MV-4-11 (cell line): ENCODE measurements around the gene IGLON5.

ENCODE experiments used
- DNase-seq: peaks from one replicate; lab custom pipeline; 2025; lab: John Stamatoyannopoulos, UW

Gene IGLON5

DNA sequence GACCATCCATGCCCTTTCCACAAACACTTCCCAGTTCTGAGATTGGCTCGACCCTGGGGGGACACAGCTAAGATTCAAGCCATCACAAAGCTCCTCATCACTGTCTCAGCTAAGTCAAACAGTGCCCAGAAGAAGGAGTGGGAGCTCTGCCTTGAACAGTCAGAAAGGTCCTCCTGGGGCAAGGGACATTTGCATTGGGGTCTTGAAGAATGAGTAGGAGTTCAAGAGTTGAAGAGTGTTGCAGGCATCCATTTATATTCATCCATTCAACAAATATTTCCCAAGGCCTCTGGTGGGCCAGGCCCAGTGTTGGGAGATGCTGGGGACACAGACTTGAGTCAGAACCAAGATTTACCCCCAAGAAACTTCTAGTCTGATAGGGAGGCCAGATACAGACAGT is 6.5 kb downstream of the IGLON5 start:
- no peak for DNase-seq

DNA sequence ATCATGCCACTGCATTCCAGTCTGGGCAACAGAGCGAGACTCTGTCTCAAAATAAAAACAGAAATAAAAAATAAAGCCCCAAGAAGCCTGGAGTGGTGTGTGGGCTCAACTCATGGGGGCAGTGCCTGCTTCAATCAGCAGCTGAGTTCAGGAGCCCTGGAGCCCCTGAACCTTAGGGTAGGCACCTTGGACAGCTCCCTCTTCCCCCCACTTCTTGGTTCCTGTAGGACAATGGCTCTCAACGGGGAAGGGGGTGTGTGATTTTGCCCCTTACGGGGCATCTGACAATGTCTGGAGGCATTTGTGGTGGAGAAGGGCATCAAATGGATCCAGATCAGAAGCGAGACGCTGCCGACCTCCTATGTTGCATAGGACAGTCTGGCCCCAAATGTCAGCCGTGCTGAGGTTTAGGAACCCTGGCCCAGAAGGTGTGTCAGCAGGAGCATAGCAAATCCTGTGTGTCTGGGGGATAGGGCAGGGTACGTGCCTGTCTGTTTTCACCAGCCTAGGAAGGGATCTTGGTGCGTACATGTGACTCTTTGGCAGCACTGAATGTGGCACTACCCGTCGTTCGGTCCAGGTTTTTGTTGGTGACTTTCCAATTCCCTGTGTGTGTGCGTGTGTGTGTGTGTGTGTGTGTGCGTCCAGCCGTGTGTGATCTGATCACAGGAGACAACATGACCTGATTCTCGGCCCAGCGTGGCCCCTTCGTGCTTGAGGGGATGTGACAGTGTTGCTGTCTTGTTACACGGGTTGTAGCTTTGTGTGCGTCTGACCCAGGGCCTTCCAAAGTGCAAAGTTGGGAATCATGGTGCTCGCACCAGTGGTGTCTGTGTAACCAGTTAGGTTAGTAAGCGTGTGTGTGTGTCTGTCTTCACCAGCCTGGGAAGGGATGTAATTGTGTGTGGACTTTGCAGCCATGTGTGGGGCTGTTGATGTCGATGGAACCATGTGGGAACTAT is 7.5 kb downstream of the IGLON5 start:
- DNase-seq: no peak

DNA sequence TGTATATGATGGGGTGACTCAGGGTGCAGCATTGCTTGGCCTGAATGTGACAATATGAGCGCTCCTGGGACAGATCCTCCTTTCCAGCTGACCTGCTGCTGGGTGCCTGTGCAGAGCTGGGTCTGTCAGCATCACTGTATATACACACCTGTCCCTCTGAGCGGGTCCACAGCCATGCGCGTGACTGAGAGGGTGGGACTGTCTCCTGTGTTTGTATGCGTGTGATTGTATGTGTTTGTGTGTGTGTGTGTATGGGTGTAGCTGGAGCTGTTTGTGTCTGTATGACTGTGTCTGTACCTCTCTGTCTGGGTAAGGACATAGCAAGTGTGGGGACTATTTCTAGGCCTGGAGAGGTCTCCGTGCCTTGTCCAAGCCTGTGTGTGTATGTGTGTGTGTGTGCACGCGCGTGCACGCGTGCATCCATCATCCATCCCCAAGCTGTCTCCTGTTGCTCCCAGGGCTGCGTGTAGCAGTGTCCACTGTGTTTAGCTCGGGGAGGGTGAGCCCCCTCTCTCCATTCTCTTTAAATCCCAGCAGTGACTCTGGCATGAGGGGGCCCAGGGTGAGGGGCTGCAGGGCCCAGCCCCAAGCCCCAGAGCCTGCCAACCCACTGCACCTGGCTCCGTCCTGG is 8.3 kb downstream of the IGLON5 start:
- DNase-seq: no peak

DNA sequence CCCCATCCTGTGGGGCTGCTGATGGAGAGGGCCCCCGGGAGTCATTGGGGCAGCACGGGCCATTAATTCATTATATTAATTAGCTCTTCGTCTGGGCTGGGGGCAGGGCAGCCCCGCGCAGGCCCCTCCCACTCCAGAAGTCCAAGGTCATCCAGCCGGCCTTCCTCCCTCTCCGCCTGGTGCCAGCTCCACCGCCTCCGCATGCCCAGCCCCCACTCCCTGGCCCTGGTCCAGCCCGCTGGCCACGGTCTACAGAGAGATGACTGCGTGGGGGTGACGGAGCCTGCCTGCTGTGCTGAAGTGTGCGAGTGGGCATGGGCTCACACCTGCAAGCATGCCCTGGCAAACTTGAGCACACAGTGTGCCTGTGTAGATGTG is 8.8 kb downstream of the IGLON5 start:
- DNase-seq: no peak

DNA sequence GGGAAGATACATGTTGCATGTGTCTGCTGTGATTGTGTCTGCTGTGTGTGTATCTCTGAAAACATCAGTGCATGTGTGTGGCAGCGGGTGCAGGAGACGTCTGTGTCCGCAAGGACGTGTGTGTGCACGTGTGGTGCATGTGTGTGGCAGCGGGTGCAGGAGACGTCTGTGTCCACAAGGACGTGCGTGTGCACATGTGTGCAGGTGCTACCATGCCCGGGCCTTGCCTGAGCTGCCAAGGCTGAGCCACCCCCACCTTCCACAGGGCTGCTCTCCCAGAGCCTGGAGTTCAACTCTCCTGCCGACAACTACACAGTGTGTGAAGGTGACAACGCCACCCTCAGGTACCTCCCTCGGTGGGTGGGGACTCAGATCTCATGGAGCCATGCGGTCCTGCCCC is 10.4 kb downstream of the IGLON5 start:
- DNase-seq: no peak

DNA sequence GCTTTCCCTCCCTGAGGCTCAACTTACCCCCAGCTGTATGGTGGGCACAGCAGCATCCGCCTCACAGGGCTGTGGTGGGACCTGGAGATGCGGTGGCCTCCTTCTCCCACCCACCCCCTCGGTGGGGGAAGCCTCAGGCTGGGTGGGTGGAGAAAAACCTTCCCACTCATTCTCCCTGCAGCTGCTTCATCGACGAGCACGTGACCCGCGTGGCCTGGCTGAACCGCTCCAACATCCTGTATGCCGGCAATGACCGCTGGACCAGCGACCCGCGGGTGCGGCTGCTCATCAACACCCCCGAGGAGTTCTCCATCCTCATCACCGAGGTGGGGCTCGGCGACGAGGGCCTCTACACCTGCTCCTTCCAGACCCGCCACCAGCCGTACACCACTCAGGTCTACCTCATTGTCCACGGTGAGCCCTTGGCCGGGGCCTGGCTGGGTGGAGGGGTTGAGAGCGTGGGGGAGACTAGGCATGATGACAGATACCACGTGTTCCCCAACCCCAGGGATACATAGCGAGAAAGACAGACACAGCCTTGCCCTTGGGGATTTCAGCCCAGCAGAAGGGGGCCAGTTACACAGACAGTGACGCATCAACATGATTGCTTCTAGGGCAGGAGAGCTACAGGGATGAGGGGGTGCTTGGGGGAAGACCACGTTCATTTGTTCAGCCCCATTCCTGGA is 12.2 kb downstream of the IGLON5 start:
- DNase-seq: no peak

DNA sequence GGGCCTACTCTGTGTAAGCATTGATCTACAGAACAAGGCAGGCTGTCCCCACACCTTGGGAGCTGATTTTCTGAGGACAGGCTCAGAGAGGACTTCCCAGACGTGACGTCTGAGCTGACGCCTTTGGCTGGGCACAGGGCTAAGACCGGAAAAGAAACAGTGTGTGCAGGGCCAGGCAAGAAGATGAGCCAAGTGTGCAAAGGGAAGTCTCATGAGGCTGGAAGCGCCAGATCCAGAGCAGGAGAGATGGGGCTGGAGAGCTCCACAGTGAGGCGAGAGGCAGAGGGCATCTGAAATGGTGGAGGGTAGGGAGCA is 12.7 kb downstream of the IGLON5 start:
- no peak for DNase-seq

DNA sequence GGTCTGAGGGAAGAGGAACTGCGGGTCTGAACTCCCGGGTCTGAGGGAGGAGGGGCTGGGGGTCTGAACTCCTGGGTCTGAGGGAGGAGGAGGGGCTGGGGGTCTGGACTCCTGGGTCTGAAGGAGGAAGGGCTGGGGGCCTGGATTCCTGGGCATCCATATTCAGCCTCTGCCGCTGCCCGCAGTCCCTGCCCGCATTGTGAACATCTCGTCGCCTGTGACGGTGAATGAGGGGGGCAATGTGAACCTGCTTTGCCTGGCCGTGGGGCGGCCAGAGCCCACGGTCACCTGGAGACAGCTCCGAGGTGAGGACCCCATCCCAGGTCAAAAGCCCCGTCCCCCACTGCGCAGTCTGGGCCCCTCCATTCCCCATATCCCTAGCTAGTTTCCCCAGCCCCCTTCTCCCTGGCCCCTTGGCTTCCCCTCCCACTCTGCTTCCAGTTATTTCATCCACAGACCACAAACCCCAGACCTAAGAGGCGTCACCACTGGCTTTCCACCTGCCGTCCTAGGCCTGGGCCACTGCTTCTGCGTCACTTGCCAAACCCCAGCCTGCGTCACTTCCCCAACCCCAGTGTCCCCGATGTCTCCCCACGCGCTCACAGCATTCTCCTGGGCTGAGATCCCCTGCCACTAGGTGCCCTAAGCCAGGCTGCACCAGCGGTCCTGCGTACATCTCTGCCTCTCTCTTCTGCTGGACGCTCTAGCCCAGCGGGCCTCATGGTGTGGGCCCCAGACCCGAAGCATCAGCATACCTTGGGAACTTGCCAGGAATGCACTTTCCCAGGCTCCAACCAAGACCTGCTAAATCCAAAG is 13.9 kb downstream of the IGLON5 start:
- DNase-seq: peak; percentile 45

DNA sequence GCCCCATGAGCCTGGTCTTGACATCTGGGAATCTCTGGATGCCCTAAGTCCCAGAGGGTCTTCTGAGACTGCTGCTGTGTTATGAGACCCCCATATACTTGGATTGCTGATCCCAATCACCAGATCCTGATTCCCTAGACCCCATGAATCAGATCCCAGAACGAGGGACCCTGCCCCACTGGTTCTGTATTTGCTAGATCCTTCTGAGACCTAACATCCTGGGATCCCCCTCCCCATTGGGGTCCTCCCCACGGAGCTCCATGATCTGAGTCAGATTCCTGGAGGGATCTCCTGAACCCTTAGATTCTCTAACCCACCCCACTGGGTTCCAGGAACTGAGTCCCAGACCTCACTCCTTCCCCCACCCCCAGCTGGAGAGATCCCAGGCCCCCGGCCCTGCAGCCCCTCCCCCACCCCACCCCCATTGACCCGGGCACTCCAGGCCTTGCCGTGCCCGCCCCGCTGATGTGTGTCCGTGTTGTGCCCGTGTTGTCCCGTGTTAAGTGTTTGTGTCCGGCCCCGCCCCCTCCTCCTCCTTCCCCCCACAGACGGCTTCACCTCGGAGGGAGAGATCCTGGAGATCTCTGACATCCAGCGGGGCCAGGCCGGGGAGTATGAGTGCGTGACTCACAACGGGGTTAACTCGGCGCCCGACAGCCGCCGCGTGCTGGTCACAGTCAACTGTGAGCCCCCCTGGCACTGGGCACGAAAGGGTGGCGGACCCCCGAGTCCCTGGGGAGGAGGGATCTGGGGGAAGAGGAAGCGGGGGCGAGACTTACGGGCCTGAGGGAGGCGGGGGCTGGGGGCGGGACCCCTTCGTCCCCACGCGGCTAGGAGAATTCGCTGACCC is 15.0 kb downstream of the IGLON5 start:
- DNase-seq: no peak

DNA sequence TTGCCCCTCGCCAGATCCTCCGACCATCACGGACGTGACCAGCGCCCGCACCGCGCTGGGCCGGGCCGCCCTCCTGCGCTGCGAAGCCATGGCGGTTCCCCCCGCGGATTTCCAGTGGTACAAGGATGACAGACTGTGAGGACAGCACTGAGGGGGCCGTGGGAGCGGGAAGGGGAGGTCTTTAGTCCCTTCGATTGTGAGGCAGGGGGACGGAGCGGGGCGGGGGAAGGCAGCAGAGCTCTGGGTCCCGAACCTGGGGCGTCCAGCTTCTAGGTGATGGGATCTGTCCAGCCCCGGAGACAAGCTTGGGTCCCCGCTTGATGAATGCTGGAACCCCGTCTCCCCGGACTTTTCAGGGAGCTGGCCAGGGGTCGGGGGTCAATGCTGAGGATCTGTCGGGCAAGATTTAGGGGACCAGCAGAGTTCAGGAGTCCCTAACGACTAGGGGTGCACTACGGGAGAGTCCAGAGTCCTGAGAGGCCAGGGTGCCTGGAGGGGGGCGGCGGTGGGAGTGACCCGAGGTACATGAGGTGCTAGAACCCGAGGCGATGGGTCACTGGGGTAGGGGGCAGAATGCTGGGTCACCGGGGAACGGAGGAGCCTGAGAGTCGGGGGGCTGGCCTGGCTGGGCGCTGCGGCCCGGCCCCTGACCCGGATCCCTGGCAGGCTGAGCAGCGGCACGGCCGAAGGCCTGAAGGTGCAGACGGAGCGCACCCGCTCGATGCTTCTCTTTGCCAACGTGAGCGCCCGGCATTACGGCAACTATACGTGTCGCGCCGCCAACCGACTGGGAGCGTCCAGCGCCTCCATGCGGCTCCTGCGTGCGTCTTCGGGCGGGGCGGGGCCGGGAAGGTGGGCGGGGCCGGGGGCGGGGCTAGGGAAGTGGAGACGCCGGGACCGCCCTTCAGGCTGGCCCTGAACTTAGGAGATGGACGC is 15.9 kb downstream of the IGLON5 start:
- DNase-seq: peak; percentile 76

DNA sequence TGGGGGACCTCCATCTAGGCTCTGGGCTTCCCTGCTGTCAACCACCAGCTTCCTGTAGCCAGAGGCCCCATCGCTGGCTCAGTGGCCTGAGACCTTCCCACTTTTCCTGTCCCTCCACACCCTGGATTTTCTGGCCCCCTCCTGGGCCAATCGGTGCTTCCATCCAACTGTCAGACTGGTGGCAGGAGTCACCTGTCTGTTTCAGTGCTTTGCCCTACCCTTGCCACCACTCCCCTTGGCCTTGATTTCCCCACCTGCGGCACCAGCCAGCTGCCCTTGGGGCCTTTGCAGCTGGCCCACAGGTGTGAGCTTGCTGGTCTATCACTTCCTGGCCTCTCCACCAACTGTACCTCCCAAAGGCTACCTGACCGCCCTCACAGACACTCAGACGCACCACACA is 18.0 kb downstream of the IGLON5 start:
- no peak for DNase-seq

DNA sequence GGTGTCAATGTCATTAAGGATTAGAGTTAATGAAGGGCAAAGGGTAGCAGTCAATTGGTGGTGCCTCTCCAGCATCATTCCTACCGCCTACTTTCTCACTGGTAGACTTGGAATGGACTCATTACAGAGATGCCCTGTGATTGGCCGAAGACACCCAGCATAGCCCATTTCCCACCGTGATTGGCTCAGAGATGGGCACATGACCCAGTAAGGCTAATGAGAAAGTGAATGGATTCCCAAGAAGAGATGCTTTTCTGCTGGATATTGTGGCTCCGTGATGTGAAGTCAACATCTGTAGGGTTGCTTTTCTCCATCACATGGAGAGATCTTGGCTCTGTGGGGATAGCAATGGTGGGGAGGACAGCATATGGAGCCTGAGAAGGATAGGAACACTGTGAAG is 18.9 kb downstream of the IGLON5 start:
- DNase-seq: no peak

DNA sequence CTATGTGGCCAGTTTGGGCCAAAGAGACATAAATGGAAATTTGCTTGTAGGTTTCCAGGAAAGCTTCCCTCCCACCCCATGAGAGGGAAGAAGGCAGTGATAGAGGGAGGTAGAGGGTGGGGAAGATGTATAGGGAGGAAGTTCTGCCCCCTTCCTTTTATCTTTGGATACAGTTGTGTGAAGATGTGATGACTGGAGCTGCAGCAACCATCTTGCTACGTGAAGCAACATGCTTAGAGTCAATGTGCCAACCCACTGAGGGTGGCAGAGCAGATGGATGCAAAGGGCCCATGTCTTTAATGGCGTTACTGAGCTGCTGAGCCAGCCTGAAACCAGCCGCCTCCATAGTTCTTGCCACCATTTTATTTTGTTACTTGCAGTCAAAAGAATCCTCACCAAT is 19.7 kb downstream of the IGLON5 start:
- no peak for DNase-seq

DNA sequence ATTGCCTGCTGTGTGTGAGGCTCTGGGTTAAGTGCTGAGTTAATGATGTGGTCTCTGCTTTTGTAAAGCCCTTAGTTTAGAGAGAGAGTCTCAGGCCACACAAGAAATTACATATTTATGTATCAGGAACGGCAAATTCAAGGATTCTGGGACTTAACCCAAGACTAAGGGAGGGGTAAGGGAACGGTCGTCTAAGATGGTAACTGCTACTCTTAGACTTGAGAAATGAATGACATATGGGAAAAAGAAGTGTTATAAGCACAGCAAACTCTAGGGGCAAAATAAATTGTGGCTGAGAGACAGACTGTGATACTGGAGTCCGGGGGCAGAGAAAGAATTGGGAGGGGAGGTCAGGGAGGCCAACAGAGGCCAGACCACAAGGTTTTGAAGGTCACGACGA is 20.3 kb downstream of the IGLON5 start:
- DNase-seq: no peak

DNA sequence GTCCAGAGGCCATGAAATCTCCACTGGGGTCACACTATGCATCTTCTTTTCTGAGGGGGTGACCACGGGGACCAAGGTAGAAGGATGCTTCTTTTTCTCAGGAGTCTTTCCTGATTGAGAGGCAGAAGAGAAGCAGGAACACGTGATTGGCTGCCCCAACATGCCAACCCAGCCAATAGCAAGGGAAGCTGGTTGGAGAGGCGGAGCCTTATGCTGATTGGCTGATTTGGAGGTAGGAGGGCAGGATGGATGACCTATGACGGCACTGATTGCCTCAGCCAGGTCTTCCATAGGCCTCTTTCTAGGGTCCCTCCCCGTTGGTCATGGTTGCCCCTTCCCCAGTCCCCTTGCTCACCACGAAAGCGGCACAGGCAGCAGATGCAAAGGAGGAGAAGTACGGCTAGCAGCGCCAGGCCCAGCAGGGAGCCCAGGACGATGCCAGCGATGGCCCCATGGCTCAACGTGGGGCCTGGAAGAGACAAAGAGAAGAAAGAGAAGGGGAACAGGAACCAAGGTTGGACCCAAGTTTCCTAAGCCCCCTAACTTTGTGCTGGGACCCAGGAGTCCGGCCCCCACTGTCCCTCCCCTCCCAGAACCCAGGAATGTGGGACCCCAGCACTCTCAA is 22.5 kb downstream of the IGLON5 start:
- no peak for DNase-seq

DNA sequence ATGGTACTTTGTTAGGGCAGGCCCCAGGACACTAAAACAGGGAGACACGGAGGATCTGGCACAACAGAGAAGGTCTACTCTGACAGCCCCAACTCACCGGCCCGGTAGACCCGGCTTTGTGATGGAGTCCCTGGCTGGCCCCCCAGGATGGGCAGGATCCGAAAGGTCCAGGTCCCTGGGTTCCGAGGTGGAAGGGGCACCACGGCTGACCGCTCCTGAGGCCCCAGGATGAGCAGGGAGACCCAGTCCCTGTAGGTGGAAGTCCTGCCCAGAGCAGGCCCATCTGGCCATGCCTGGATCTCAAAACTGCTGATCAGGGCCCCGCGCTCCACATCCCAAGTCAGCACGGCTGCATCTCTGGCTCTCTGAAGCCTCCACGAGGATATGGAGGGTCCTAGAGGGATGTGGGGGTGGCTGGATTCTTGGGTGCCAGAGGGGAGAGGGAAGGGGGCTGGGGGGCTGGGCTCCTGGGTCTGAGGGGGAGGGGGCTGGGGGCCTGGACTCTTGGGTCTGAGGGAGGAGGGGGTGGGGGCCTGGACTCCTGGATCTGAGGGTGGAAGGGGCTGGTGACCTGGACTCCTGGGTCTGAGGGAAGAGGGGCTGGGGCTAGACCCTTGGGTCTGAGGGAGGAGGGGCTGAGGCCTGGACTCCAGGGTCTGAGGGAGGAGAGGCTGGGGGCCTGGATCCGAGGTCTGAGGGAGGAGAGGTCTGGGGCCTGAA is 25.9 kb downstream of the IGLON5 start:
- DNase-seq: no peak

DNA sequence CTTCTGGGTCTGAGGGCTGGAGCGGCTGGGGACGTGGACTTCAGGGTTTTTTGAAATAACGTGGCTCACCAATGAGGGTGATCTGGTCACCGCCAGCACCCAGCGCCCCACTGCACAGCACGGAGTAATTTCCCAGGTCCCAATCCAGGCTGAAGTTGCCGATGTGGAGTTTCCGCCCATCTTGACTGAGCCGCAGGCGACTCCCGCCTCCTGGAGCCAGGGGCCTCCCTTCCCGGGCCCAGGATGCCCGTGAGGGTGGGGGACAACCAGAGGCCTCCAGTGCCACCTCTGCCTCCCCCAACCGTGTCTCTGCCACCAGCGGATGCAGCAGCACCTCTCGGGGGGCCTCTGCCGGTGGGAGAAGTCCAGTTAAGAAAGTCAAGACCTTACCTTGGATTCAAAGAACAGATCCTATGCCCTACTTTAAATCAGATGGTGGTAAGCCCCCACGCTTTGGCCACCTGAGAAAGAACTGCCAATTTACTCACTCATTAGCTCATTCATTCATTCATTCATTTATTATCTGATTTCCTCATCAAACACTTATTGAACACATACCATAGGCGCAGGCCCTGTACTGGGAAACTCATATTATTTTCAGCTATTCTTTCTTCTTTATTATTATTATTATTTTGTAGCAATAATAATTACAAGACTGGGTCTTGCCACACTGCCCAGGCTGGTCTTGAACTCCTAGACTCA is 26.6 kb downstream of the IGLON5 start:
- no peak for DNase-seq

DNA sequence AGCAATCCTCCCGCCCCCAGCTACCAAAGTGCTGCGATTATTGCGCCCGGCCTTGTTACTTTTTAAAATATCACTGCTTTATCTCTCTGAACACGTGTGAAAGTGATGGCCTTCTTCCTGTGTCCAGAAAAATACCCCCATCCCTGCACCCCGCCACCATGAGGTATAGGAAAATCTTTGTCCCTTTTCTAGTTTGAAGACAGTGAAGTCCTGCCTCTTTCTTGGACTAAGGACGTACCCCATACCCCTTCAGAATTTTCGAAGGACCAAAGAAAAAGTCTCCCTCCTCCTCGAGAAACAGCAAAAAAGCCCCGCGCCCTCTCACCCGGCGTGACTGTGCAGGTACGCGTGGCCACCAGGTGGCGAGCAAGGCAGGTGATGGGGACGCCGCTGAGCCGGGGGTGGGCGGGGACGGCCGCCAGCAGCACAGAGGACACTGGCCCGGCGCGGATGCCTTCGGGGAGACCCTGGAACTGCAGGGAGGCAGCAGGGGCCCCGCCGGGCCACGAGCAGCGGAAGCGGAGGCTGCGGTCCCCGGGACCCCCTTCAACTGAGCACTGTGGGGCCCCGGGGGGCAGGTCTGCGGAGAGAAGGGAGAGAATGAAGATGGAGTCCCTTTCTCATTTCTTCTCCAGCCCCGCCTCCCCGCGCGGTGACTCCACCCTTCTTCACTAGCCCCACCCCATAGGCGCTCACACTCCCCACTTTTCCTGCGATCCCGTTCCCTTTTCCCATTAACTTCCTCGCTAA is 27.3 kb downstream of the IGLON5 start:
- DNase-seq: peak; percentile 71
